Gastroesophageal sphincter (tissue), 4 donors: ENCODE measurements around the gene HSP90AB1. TPM values are rescaled to one million over a fixed set of nuclear protein-coding genes. Genes with fewer than 3 reads are reported as not detected.

Experiments
- ATAC-seq: fragments of 150-250 bp; one replicate; pipeline ENCODE4 v1.9.1; 2016; ENCODE audit warnings: mild to moderate bottlenecking, moderate library complexity
- H3K27ac ChIP-seq, 4 donors: fragments of 200-600 bp; sonication (generic) in 3 of 4; 1 replicate in 3 of 4; 2 replicates in 1 of 4; pipeline ENCODE4 v1.5.1; 2016 to 2019
- H3K27me3 ChIP-seq: fragments of 200-600 bp; sonication (generic); one replicate; pipeline ENCODE4 v1.5.1; 2019
- H3K36me3 ChIP-seq, 2 donors: fragments of 200-600 bp; sonication (generic); one replicate each; pipeline ENCODE4 v1.5.1; 2019; ENCODE audit warnings: control low read depth in 1 of 2
- H3K4me1 ChIP-seq, 3 donors: fragments of 200-600 bp; sonication (generic); 1 replicate in 2 of 3; 2 replicates in 1 of 3; pipeline ENCODE4 v1.5.1; 2016 to 2019; ENCODE audit warnings: control low read depth in 2 of 3
- H3K4me3 ChIP-seq, 2 donors: fragments of 200-600 bp; sonication (generic); one replicate each; pipeline ENCODE4 v1.5.1; 2019; ENCODE audit warnings: mild to moderate bottlenecking in 1 of 2, moderate library complexity in 1 of 2
- H3K9me3 ChIP-seq, 3 donors: fragments of 200-600 bp; sonication (generic); one replicate each; pipeline ENCODE4 v1.5.1; 2017 to 2019; ENCODE audit warnings: control low read depth in 2 of 3
- EP300 ChIP-seq: sonication (generic); formaldehyde crosslinking; IDR thresholded peaks from one replicate; pipeline ENCODE4 v1.6.1; 2017; ENCODE audit warnings: antibody characterized with exemption, mild to moderate bottlenecking
- POLR2A ChIP-seq, 2 donors: fragments of 450-650 bp; IDR thresholded peaks; one replicate each; pipeline ENCODE4 v1.6.1; 2017; ENCODE audit warnings: antibody characterized with exemption in 2 of 2, mild to moderate bottlenecking in 2 of 2, moderate library complexity in 1 of 2
- POLR2AphosphoS5 ChIP-seq: sonication (generic); formaldehyde crosslinking; IDR thresholded peaks from one replicate; pipeline ENCODE4 v1.6.1; 2017; ENCODE audit warnings: antibody characterized with exemption
- WGBS, 2 donors: methylation state at CpG; one replicate each; pipeline ENCODE4 v1.1.5; 2018; ENCODE audit warnings: low coverage in 1 of 2; 5-methylcytosine and 5-hydroxymethylcytosine counted together
- total RNA-seq, 4 donors: library from RNA; depleted of rRNA; stranded (reverse); fragments of >200 nt; gene quantifications; one replicate each; pipeline ENCODE4 v1.1.0, GENCODE V29; 2016
- TF ChIP-seq, protein P1 (sequence below), 4 experiments: fragments of 200-600 bp in 2 of 4; fragments of 450-650 bp in 2 of 4; sonication (generic) in 1 of 4; IDR thresholded peaks; one replicate each; pipeline ENCODE4 v1.5.1; 2017 to 2019; ENCODE audit warnings: antibody characterized with exemption in 4 of 4, mild to moderate bottlenecking in 2 of 4, moderate library complexity in 2 of 4

The HSP90AB1 gene
- total RNA-seq, 4 donors from 2014 or later, result 553 to 749 (median 626) TPM

DNA sequence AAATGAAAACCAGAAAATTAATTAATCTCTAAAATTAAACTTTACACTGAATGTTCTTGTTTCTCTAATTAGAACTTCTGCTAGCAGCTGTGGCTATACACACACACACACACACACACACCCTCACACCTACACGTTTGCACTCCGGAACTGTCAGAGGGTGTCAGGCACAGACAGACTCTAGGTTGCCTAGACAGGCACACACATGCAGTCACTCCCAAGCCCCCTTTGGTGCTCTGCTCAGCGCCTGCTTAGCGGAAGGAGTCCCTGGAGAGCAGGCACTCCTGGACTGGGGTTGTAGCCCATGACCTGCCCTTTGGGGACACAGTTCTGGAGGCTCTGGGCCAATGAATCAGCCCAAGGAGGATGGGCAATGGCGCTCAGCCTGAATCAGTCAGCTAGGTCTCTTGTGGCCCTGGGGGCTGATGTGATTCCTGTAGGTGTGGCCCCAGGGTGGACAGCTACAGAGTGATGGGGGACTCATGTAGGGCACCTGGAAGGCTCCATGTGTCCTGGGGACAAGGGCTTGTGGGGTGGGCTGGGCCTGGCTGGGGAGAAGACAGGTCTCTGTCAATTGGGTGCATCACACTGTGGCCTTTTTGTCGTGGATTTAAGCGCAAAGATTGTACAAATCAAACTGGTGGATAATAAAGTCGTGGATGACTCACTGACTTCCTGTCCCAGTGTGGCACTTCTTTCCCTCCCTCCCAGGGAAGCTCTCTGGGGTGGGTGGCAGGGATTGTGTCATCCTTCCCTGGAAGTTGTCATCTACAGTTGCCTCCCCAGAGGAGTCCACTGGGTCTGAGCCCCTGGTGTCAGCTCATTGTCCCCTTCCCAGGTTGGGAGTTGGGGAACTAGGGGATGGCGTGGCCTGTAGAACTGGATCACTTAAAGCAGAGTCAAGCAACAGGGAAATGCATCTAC lies 32.1 kb downstream of the HSP90AB1 start:
- peaks cover 76% of the 10 kb centered on the region for H3K27me3 ChIP-seq
- no peak overlapping the region for H3K27ac ChIP-seq
- no peaks in the 10 kb centered on the region for H3K36me3 ChIP-seq
- ATAC-seq, result no peak
- H3K4me1 ChIP-seq, result peaks cover 0 to 16% (median 4%) of the 10 kb centered on the region in 3 donors
- no peaks in the 10 kb centered on the region for H3K9me3 ChIP-seq
- no peak overlapping the region for H3K4me3 ChIP-seq
- 73 to 77% methylated on average over 3 to 4 of the region's 9 CpGs for WGBS, 2 donors
- TF ChIP-seq POLR2A (IDR thresholded peaks at IDR 0.05) (no peak), POLR2AphosphoS5 (no peak)

DNA sequence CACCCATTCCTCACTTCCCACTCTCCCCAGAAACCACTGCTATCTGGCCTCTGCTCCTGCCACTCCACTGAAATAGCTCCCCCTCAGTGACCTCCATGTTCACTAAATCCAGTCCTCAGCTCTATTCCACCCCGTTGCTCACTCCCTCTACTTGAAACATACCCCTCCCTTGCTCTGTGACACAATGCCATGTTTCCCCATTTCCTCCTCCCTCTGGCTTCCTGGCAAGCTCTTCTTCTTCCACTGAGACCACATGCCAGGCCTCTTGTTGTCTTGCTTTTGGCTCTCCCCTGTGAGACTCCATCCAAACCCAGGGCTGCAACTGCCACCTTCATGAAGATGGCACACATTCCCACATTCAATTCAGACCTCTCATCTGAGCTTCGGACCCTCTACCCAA lies 37.2 kb downstream of the HSP90AB1 start:
- Histone ChIP-seq H3K27ac (no peak overlapping the region), H3K36me3 (no peaks in the 10 kb centered on the region), H3K9me3 (no peaks in the 10 kb centered on the region), H3K27me3 (peaks cover 78% of the 10 kb centered on the region), H3K4me3 (no peak overlapping the region), H3K4me1 (no peaks in the 10 kb centered on the region)
- WGBS, 2 donors, result 57 to 58% methylated on average over 2 of the region's 2 CpGs
- ATAC-seq, result no peak
- TF ChIP-seq POLR2A (IDR thresholded peaks at IDR 0.05) (no peak), EP300 (no peak), POLR2AphosphoS5 (no peak)
- TF ChIP-seq, protein P1, sequence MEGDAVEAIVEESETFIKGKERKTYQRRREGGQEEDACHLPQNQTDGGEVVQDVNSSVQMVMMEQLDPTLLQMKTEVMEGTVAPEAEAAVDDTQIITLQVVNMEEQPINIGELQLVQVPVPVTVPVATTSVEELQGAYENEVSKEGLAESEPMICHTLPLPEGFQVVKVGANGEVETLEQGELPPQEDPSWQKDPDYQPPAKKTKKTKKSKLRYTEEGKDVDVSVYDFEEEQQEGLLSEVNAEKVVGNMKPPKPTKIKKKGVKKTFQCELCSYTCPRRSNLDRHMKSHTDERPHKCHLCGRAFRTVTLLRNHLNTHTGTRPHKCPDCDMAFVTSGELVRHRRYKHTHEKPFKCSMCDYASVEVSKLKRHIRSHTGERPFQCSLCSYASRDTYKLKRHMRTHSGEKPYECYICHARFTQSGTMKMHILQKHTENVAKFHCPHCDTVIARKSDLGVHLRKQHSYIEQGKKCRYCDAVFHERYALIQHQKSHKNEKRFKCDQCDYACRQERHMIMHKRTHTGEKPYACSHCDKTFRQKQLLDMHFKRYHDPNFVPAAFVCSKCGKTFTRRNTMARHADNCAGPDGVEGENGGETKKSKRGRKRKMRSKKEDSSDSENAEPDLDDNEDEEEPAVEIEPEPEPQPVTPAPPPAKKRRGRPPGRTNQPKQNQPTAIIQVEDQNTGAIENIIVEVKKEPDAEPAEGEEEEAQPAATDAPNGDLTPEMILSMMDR (IDR thresholded peaks at IDR 0.05), result no peak

DNA sequence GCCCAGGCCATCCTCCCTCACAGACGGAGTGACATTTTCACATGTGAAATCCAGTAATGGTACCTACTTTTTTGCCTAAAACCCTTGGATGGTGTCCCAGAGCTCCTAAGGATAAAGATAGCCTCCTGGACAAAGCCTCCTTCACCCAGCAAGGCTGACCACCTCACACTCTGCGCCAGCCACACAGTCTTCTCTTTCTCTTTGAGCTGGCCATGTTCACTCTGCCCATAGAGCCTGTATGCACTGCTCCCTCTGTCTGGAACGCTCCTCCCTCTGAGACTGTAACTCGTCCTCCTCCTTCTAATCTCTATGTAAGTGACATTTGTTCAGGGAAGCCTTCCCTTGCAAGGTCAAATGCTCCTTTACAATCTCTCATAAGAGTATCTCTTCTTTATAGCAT lies 38.0 kb downstream of the HSP90AB1 start:
- no peaks in the 10 kb centered on the region for H3K9me3 ChIP-seq
- H3K4me3 ChIP-seq, result no peak overlapping the region
- 59 to 75% methylated on average over 4 of the region's 4 CpGs for WGBS, 2 donors
- no peak overlapping the region for H3K27ac ChIP-seq
- TF ChIP-seq POLR2A (IDR thresholded peaks at IDR 0.05) (no peak), POLR2AphosphoS5 (no peak), EP300 (no peak)
- TF ChIP-seq, protein P1 (IDR thresholded peaks at IDR 0.05), result no peak
- ATAC-seq, result no peak
- H3K36me3 ChIP-seq, result no peaks in the 10 kb centered on the region
- H3K27me3 ChIP-seq, result peaks cover 79% of the 10 kb centered on the region
- H3K4me1 ChIP-seq, result no peaks in the 10 kb centered on the region

DNA sequence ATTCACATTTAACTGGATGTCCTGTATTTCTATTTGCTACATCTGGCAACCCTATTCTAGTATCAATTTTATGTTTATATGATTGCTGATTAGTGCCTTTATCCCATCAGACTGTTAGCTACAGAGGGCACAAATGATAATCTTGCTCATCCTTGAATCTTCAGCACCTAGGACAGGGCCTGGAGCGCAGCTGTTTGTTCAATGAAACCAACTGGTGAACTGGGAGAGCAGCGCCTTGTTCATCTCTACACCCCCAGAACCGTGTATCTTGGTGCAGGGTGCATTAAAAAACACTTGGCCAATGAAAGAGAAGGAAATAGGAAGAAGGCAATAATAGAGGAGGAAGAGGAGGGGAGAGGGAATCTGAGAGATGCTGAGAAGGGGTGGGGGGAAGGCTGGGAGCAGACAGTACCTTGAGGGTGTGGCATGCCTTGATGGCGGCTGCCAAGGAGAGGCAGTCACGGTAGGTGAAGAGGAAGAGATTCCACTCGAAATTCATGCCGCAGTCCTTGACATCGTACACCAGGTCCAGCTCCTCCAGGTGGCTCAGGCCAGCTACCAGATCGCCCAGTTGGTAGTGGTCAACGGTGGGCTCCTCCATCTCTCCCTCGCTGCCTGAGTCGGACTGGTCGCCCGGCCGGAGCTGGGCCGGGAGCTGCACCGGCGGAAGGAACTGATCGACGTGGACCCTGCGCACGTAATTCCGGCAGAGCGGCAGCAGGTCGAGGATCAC lies 38.8 kb downstream of the HSP90AB1 start:
- Histone ChIP-seq H3K27ac (no peak overlapping the region), H3K9me3 (no peaks in the 10 kb centered on the region), H3K4me3 (no peak overlapping the region), H3K27me3 (peaks cover 82% of the 10 kb centered on the region), H3K4me1 (no peaks in the 10 kb centered on the region), H3K36me3 (no peaks in the 10 kb centered on the region)
- ATAC-seq, result no peak
- TF ChIP-seq EP300, result no peak
- WGBS, 2 donors, result 25 to 58% methylated on average over 4 to 17 of the region's 25 CpGs

DNA sequence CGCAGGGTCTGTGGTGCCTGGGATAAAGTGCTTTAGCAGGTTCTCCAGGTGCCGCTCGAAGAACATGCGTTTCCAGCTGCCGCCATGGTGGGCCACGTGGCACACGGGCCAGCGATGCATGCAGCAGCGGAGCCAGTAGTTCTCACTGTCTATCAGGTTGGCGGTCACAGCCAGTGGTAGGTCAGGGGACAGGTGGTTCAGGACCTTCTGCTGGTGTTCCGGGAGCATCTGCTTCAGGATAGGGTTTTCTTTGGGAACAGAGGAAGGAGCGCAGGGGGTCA lies 39.3 kb downstream of the HSP90AB1 start:
- no peak for ATAC-seq
- Histone ChIP-seq H3K4me3 (no peak overlapping the region), H3K27ac (no peak overlapping the region), H3K36me3 (no peaks in the 10 kb centered on the region), H3K9me3 (no peaks in the 10 kb centered on the region), H3K27me3 (peaks cover 83% of the 10 kb centered on the region), H3K4me1 (no peaks in the 10 kb centered on the region)
- TF ChIP-seq EP300 (no peak), POLR2AphosphoS5 (no peak), POLR2A (IDR thresholded peaks at IDR 0.05) (no peak)
- TF ChIP-seq, protein P1 (IDR thresholded peaks at IDR 0.05), result no peak
- WGBS, 2 donors, result 89% methylated on average over 5 of the region's 12 CpGs; no CpG with 5 or more reads in 1 of the 2 donors
